ENCODE results near the gene UBE4A. TPM values are rescaled to one million over a fixed set of nuclear protein-coding genes. Genes with fewer than 3 reads are reported as not detected.

Gene UBE4A
- polyA plus RNA-seq, 1 of the 3 experiments (the other 2 are of a cell fraction): 7.7 TPM

DNA sequence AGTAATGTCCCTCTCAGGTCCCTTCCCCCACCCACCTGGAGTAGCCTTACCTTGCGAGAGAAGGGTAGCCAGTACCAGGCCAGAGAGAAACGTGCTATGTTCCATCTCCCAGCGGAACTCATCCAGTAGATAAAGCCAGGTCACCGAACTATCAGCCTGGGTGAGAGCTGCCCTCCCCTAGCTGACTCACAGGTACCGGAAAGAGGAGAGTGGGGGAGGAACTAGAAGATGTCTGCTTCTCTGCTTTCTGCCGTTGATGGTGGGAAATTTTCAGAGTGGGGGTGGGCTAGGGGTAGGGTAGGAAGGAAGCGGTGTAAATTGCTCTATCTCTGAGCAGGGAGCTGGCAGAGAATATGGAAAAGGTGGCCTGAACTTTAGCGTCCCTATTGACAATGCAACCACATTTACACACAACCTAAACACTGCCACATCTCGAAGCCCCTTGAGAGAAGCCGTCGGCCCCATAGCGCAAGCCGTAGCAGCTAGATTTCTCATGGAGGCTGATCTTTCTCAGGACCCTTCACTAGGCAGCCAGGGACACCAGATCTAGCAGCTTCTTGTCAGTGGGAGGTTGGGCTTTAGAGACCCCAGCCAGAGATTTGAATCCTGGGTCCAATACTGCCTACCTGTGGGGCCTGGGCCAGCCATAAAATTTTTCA, 16.8 kb upstream of the UBE4A start, which contains the start of gene CD3D:
TSS of gene CD3D (minus strand) at position 203 of the 659 bp plus-strand sequence. CDS start at position 105, 98 bp downstream.
- no peak for DNase-seq
- H3K79me2 ChIP-seq (ENCODE audit: insufficient read depth): no peaks in the 10 kb centered on the region
- no peaks in the 10 kb centered on the region for H3K9me2 ChIP-seq
- H3K9me3 ChIP-seq: no peaks in the 10 kb centered on the region
- H3K4me1 ChIP-seq (ENCODE audit: control insufficient read depth in 1 of 2, insufficient read depth in 2 of 2, low read depth in 1 of 2, low read length in 1 of 2): no peaks in the 10 kb centered on the region
- no peak within 1 kb of the TSS for H3K4me3 ChIP-seq (ENCODE audit: low read depth in 2 of 2, low read length in 1 of 2)
- no peak within 1 kb of the TSS for H3K4me2 ChIP-seq
- no peak within 1 kb of the TSS for H3K9ac ChIP-seq
- WGBS (ENCODE audit: low lambda C conversion rate): 55% methylated on average over 13 of the region's 13 CpGs
- no peak within 1 kb of the TSS; the same call in 1 of the 2 replicates for H2AFZ ChIP-seq (ENCODE audit: low read depth)
- no peak within 1 kb of the TSS for H3K27ac ChIP-seq (ENCODE audit: low read depth in 2 of 2, low read length in 1 of 2)
- POLR2A ChIA-PET: no interaction called here
- TF ChIP-seq RAD21 (IDR thresholded peaks at IDR 0.05; ENCODE audit: low read length) (no peak), RCOR1 (IDR thresholded peaks at IDR 0.05; ENCODE audit: low read length) (no peak), RXRA (IDR thresholded peaks at IDR 0.05; ENCODE audit: borderline replicate concordance, low read depth) (no peak), MXI1 (IDR thresholded peaks at IDR 0.05; ENCODE audit: low read depth, low read length) (no peak), GABPA (IDR thresholded peaks at IDR 0.05; ENCODE audit: low read depth) (no peak), TCF12 (IDR thresholded peaks at IDR 0.05) (no peak), FOXM1 (IDR thresholded peaks at IDR 0.05; ENCODE audit: low read depth) (no peak), FOSL2 (IDR thresholded peaks at IDR 0.05; ENCODE audit: borderline replicate concordance, low read depth) (no peak), RFX5 (IDR thresholded peaks at IDR 0.05; ENCODE audit: low read length) (no peak), JUND (IDR thresholded peaks at IDR 0.05) (no peak)
- TF ChIP-seq, protein P1, sequence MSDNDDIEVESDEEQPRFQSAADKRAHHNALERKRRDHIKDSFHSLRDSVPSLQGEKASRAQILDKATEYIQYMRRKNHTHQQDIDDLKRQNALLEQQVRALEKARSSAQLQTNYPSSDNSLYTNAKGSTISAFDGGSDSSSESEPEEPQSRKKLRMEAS (IDR thresholded peaks at IDR 0.05; ENCODE audit: low read depth): no peak
- TF ChIP-seq, protein P2, sequence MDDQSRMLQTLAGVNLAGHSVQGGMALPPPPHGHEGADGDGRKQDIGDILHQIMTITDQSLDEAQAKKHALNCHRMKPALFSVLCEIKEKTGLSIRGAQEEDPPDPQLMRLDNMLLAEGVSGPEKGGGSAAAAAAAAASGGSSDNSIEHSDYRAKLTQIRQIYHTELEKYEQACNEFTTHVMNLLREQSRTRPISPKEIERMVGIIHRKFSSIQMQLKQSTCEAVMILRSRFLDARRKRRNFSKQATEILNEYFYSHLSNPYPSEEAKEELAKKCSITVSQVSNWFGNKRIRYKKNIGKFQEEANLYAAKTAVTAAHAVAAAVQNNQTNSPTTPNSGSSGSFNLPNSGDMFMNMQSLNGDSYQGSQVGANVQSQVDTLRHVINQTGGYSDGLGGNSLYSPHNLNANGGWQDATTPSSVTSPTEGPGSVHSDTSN (IDR thresholded peaks at IDR 0.05): no peak
- TF ChIP-seq, protein P3, sequence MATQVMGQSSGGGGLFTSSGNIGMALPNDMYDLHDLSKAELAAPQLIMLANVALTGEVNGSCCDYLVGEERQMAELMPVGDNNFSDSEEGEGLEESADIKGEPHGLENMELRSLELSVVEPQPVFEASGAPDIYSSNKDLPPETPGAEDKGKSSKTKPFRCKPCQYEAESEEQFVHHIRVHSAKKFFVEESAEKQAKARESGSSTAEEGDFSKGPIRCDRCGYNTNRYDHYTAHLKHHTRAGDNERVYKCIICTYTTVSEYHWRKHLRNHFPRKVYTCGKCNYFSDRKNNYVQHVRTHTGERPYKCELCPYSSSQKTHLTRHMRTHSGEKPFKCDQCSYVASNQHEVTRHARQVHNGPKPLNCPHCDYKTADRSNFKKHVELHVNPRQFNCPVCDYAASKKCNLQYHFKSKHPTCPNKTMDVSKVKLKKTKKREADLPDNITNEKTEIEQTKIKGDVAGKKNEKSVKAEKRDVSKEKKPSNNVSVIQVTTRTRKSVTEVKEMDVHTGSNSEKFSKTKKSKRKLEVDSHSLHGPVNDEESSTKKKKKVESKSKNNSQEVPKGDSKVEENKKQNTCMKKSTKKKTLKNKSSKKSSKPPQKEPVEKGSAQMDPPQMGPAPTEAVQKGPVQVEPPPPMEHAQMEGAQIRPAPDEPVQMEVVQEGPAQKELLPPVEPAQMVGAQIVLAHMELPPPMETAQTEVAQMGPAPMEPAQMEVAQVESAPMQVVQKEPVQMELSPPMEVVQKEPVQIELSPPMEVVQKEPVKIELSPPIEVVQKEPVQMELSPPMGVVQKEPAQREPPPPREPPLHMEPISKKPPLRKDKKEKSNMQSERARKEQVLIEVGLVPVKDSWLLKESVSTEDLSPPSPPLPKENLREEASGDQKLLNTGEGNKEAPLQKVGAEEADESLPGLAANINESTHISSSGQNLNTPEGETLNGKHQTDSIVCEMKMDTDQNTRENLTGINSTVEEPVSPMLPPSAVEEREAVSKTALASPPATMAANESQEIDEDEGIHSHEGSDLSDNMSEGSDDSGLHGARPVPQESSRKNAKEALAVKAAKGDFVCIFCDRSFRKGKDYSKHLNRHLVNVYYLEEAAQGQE (IDR thresholded peaks at IDR 0.05; ENCODE audit: low read depth, low read length): no peak
- TF ChIP-seq, protein P4, sequence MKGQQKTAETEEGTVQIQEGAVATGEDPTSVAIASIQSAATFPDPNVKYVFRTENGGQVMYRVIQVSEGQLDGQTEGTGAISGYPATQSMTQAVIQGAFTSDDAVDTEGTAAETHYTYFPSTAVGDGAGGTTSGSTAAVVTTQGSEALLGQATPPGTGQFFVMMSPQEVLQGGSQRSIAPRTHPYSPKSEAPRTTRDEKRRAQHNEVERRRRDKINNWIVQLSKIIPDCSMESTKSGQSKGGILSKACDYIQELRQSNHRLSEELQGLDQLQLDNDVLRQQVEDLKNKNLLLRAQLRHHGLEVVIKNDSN (IDR thresholded peaks at IDR 0.05; ENCODE audit: borderline replicate concordance, low read depth): no peak
- TF ChIP-seq, protein P5, sequence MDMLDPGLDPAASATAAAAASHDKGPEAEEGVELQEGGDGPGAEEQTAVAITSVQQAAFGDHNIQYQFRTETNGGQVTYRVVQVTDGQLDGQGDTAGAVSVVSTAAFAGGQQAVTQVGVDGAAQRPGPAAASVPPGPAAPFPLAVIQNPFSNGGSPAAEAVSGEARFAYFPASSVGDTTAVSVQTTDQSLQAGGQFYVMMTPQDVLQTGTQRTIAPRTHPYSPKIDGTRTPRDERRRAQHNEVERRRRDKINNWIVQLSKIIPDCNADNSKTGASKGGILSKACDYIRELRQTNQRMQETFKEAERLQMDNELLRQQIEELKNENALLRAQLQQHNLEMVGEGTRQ (IDR thresholded peaks at IDR 0.05; ENCODE audit: borderline replicate concordance, low read depth, low read length): no peak
- H3K36me3 ChIP-seq (replicated peaks in 1 of 2; ENCODE audit: control insufficient read depth in 1 of 2, insufficient read depth in 2 of 2, low read length in 1 of 2): no peaks in the 10 kb centered on the region
- CTCF ChIA-PET: interaction anchor here (0.6 to 1.1 kb wide), 2 partner anchors 11 to 16 kb away, joined by 3 read pairs; no protein-coding TSS in a partner anchor
- peaks cover 7% of the 10 kb centered on the region; the same call in 1 of the 2 replicates for H3K27me3 ChIP-seq (ENCODE audit: insufficient read depth)
- no peaks in the 10 kb centered on the region for H3F3A ChIP-seq (replicated peaks; ENCODE audit: insufficient read depth)
- no peaks in the 10 kb centered on the region for H4K20me1 ChIP-seq (ENCODE audit: insufficient read depth)

Measured in SK-N-SH (cell line).